PC-3 (cell line): Measurements from ENCODE around the gene MSMB. TPM values are rescaled to one million over a fixed set of nuclear protein-coding genes. Genes with fewer than 3 reads are reported as not detected.
A peak's percentile ranks its signal among the peaks of the same experiment; 100 is the strongest.

ENCODE experiments used
- ATAC-seq: fragments of 200-7000 bp; cut with Tn5 transposase; 2 replicates; pipeline ENCODE4 v1.9.1; 2020; ENCODE audit warnings: mild to moderate bottlenecking, moderate library complexity
- BruUV-seq: library from RNA; stranded (reverse); fragments of 400-500 nt; replicated peaks from 2 replicates; lab custom pipeline; 2021; lab: Mats Ljungman, UMichigan
- CTCF ChIA-PET: fragments of 300-600 bp; sonication (Branson Sonifier 250); formaldehyde crosslinking; loops from one replicate; lab custom pipeline; 2022; ENCODE audit warnings: antibody characterized with exemption; lab: Charles Lee
- POLR2A ChIA-PET: fragments of 300-600 bp; sonication (Branson Sonifier 250); formaldehyde crosslinking; loops from one replicate; lab custom pipeline; 2022; ENCODE audit warnings: antibody characterized with exemption; ENCODE audit not compliant: unreplicated experiment; lab: Charles Lee
- DNase-seq: peaks from one replicate; pipeline ENCODE4 v3.0.0-alpha.2; 2015
- H2AFZ ChIP-seq: fragments of 300-600 bp; sonication (generic); 2 replicates; pipeline ENCODE4 v1.6.0; 2016; ENCODE audit warnings: antibody characterized with exemption, low read length
- H3F3A ChIP-seq: fragments of 300-600 bp; sonication (generic); one replicate; pipeline ENCODE4 v1.6.0; 2017; ENCODE audit warnings: antibody characterized with exemption, low read length, control low read depth, mild to moderate bottlenecking; ENCODE audit not compliant: unreplicated experiment
- H3K27ac ChIP-seq: fragments of 300-600 bp; sonication (generic); 2 replicates; pipeline ENCODE4 v1.5.1; 2016; ENCODE audit warnings: mild to moderate bottlenecking, low read length
- H3K27me3 ChIP-seq: fragments of 300-600 bp; sonication (generic); 2 replicates; pipeline ENCODE4 v1.6.1; 2016; ENCODE audit warnings: low read length, mixed read lengths
- H3K36me3 ChIP-seq: fragments of 300-600 bp; sonication (generic); 2 replicates; pipeline ENCODE4 v1.6.1; 2016; ENCODE audit warnings: low read depth, mixed run types, low read length, mixed read lengths
- H3K4me1 ChIP-seq: fragments of 300-600 bp; sonication (generic); 2 replicates; pipeline ENCODE4 v1.5.1; 2016; ENCODE audit warnings: low read length; ENCODE audit not compliant: insufficient read depth
- H3K4me2 ChIP-seq: fragments of 300-600 bp; sonication (generic); 2 replicates; pipeline ENCODE4 v1.6.0; 2016; ENCODE audit warnings: low read length
- H3K4me3 ChIP-seq: fragments of 300-600 bp; sonication (generic); 2 replicates; pipeline ENCODE4 v1.5.1; 2016; ENCODE audit warnings: mild to moderate bottlenecking, low read length, mixed read lengths
- H3K79me2 ChIP-seq: fragments of 300-600 bp; sonication (generic); 2 replicates; pipeline ENCODE4 v1.6.1; 2017; ENCODE audit warnings: low read length, mixed read lengths
- H3K9ac ChIP-seq: fragments of 300-600 bp; sonication (generic); 2 replicates; pipeline ENCODE4 v1.6.0; 2016; ENCODE audit warnings: mild to moderate bottlenecking, low read length
- H3K9me2 ChIP-seq: fragments of 300-600 bp; sonication (generic); replicated peaks from 2 replicates; pipeline ENCODE4 v1.6.1; 2016; ENCODE audit warnings: mixed run types, low read length, mixed read lengths
- H3K9me3 ChIP-seq: fragments of 300-600 bp; sonication (generic); 2 replicates; pipeline ENCODE4 v1.6.1; 2016; ENCODE audit warnings: low read length, mixed read lengths
- H4K20me1 ChIP-seq: fragments of 300-600 bp; sonication (generic); 2 replicates; pipeline ENCODE4 v1.6.1; 2016; ENCODE audit warnings: low read length, mixed read lengths
- EZH2 ChIP-seq: fragments of 300-600 bp; sonication (generic); IDR thresholded peaks from one replicate; pipeline ENCODE4 v1.6.1; 2017; ENCODE audit warnings: antibody characterized with exemption, mild to moderate bottlenecking, low read length; ENCODE audit not compliant: unreplicated experiment
- EZH2phosphoT487 ChIP-seq: fragments of 300-600 bp; sonication (generic); IDR thresholded peaks from 2 replicates; pipeline ENCODE4 v1.6.1; 2018; ENCODE audit warnings: mild to moderate bottlenecking, antibody characterized with exemption, low read length, borderline replicate concordance
- intact Hi-C: fragments of 100-400 bp; cut with micrococcal nuclease; formaldehyde crosslinking; loops from 2 replicates; pipeline ENCODE4 v1.9.0; 2023
- total RNA-seq: library from RNA; depleted of rRNA; stranded (reverse); fragments of >200 nt; gene quantifications from 2 replicates; pipeline ENCODE4 v1.2.3, GENCODE V29; 2014
- TF ChIP-seq, protein P1 (sequence below): fragments of 300-600 bp; sonication (generic); conservative IDR thresholded peaks from 2 replicates; pipeline ENCODE4 v1.5.1; 2017; ENCODE audit warnings: antibody characterized with exemption, low read depth, mild to moderate bottlenecking, low read length

MSMB gene
- total RNA-seq, 1 experiment from 2014 or later, result not detected

DNA sequence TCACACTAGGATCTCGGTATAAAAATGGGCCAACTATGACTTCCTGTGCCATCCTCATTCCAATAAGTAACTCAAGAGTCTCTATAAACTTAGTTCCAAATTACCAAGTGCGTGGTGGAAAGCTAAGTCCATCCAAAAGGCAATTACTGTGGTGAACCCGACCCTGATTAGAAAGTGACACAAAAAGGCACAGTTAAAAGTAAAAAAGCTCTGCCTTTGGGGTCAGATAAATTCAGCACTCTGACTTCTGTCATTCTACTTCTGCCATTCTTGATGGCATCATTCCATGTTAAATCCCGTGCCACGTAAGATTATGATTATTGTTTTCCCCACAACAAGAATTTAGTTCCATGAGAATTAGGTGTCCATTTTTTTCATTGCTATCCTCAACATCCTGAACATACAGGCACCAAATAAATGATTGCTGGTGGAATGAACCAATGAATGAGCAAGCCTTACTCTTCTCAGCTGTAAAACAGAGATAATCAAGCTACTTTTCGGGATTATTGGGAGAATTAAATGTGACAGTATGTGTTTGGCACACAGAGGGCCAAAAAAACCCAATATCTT is 16.5 kb downstream of the MSMB start:
- Histone ChIP-seq H4K20me1 (peaks cover 39% of the 10 kb centered on the region), H3K79me2 (peaks cover 58% of the 10 kb centered on the region), H3F3A (no peaks in the 10 kb centered on the region), H3K4me1 (peaks cover 13% of the 10 kb centered on the region), H3K27ac (peak overlapping the region; percentile 25), H2AFZ (peak overlapping the region; percentile 47; the same call in 1 of the 2 replicates), H3K9me3 (no peaks in the 10 kb centered on the region), H3K36me3 (no peaks in the 10 kb centered on the region), H3K4me2 (peak overlapping the region; percentile 98), H3K4me3 (peak overlapping the region; percentile 96), H3K9me2 (no peaks in the 10 kb centered on the region), H3K9ac (peak overlapping the region; percentile 94), H3K27me3 (no peaks in the 10 kb centered on the region)
- BruUV-seq, result TSS peak; percentile 59
- intact Hi-C loops, result loop anchor here (5.0 kb wide), 1 partner anchor 47 kb away; no protein-coding TSS in a partner anchor
- ChIA-PET CTCF (interaction anchor here (0.6 to 0.7 kb wide), 2 partner anchors 23 to 753 kb away, joined by 3 to 6 read pairs; no protein-coding TSS in a partner anchor), POLR2A (no interaction called here)
- TF ChIP-seq EZH2 (no peak), EZH2phosphoT487 (no peak)
- TF ChIP-seq, protein P1, sequence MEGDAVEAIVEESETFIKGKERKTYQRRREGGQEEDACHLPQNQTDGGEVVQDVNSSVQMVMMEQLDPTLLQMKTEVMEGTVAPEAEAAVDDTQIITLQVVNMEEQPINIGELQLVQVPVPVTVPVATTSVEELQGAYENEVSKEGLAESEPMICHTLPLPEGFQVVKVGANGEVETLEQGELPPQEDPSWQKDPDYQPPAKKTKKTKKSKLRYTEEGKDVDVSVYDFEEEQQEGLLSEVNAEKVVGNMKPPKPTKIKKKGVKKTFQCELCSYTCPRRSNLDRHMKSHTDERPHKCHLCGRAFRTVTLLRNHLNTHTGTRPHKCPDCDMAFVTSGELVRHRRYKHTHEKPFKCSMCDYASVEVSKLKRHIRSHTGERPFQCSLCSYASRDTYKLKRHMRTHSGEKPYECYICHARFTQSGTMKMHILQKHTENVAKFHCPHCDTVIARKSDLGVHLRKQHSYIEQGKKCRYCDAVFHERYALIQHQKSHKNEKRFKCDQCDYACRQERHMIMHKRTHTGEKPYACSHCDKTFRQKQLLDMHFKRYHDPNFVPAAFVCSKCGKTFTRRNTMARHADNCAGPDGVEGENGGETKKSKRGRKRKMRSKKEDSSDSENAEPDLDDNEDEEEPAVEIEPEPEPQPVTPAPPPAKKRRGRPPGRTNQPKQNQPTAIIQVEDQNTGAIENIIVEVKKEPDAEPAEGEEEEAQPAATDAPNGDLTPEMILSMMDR, result no peak
- DNase-seq (no peak), ATAC-seq (no peak)

DNA sequence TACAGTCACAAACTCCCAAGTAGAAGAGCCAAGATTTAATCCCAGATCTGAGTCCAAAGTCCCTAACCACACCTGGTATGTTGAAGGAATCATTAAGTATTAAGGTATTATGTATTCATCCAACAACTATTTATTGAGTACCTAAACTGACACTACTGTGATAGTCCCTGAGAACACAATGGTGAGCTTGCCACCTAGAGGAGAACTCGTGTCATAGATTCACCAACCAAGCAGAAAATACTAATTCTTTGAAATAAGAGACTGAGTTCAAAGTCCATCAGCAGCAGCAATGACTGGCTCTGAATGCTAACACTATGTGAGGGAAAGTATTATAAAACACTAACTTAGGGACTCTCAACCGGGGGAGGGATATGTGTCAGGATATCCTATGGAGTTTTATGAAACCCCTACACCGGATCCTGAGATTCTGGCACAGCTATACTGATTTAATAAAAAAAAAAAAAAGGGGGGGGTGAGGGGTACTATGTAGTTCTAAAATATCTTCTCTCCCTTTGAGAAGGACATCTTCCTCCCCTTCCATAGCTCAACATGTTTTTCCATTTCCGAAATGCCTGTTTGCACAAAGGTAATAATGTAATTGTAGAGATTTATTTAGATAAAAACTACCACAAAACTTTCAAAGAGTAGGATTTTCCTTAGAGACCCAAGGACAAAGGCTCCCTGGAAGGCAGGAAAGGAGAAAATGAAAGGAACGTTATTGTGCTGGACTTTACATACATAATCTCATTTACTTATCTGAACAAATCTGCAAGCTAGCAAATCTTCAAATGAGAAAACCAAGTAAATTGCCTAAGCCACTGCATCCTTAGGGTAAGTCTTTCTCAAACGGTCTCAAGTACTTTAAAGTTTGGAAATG is 17.2 kb downstream of the MSMB start:
- Histone ChIP-seq H3K4me3 (peak overlapping the region; percentile 96), H3K79me2 (peaks cover 66% of the 10 kb centered on the region), H3K36me3 (no peaks in the 10 kb centered on the region), H3K4me2 (peak overlapping the region; percentile 98), H3K4me1 (peaks cover 13% of the 10 kb centered on the region), H3F3A (no peaks in the 10 kb centered on the region), H4K20me1 (peaks cover 45% of the 10 kb centered on the region), H3K27me3 (no peaks in the 10 kb centered on the region), H3K9ac (peak overlapping the region; percentile 94), H2AFZ (no peak overlapping the region), H3K27ac (no peak overlapping the region), H3K9me3 (no peaks in the 10 kb centered on the region), H3K9me2 (no peaks in the 10 kb centered on the region)
- peak; percentile 74 for DNase-seq
- TF ChIP-seq, protein P1, result peak; percentile 71
- TF ChIP-seq EZH2 (no peak), EZH2phosphoT487 (no peak)
- CTCF ChIA-PET, result interaction anchor here (0.7 kb wide), 1 partner anchor 753 kb away, joined by 6 read pairs; no protein-coding TSS in a partner anchor
- intact Hi-C loops, result loop anchor here (5.0 kb wide), 1 partner anchor 47 kb away; no protein-coding TSS in a partner anchor
- POLR2A ChIA-PET, result no interaction called here
- ATAC-seq, result peak; percentile 47
- BruUV-seq, result no TSS peak
